HL-60/S4 (cell line): Measurements from ENCODE around the gene PIK3AP1.

Experiments
- in situ Hi-C: fragments of 300-500 bp; cut with MboI; formaldehyde crosslinking; loops from 2 replicates; pipeline ENCODE4 v1.14.3; 2022; ENCODE audit warnings: low sequenced_read_pairs

The PIK3AP1 gene

GRCh38 chr10:96648297-96648696, 72.0 kb downstream of the PIK3AP1 start:
- in situ Hi-C loops: loop anchor here (10.0 kb wide), 3 partner anchors 67 to 177 kb away; no protein-coding TSS in a partner anchor

- in situ Hi-C loops: loop anchor here (10.0 kb wide), 3 partner anchors 67 to 177 kb away; no protein-coding TSS in a partner anchor
Observed at GRCh38 chr10:96647466-96647865, 72.8 kb downstream of the PIK3AP1 start.

- in situ Hi-C loops: loop anchor here (10.0 kb wide), 3 partner anchors 68 to 178 kb away; no protein-coding TSS in a partner anchor
Observed at GRCh38 chr10:96646751-96647166, 73.6 kb downstream of the PIK3AP1 start.

- in situ Hi-C loops: loop anchor here (10.0 kb wide), 3 partner anchors 68 to 178 kb away; no protein-coding TSS in a partner anchor
Observed at GRCh38 chr10:96646301-96646700, 74.0 kb downstream of the PIK3AP1 start.

- in situ Hi-C loops: loop anchor here (10.0 kb wide), 3 partner anchors 70 to 180 kb away; no protein-coding TSS in a partner anchor
Observed at GRCh38 chr10:96645191-96645721, 75.1 kb downstream of the PIK3AP1 start.

- in situ Hi-C loops: loop anchor here (10.0 kb wide), 3 partner anchors 71 to 181 kb away; no protein-coding TSS in a partner anchor
Observed at GRCh38 chr10:96643920-96644319, 76.4 kb downstream of the PIK3AP1 start.

GRCh38 chr10:96642973-96643372, 77.3 kb downstream of the PIK3AP1 start:
- in situ Hi-C loops: loop anchor here (10.0 kb wide), 3 partner anchors 72 to 182 kb away; no protein-coding TSS in a partner anchor

GRCh38 chr10:96642530-96642929, 77.8 kb downstream of the PIK3AP1 start:
- in situ Hi-C loops: loop anchor here (10.0 kb wide), 3 partner anchors 72 to 182 kb away; no protein-coding TSS in a partner anchor

GRCh38 chr10:96641396-96642295, 78.7 kb downstream of the PIK3AP1 start:
- in situ Hi-C loops: loop anchor here (10.0 kb wide), 3 partner anchors 73 to 183 kb away; no protein-coding TSS in a partner anchor

GRCh38 chr10:96639899-96640298, 80.4 kb downstream of the PIK3AP1 start:
- in situ Hi-C loops: loop anchor here (10.0 kb wide), 3 partner anchors 75 to 185 kb away; no protein-coding TSS in a partner anchor

- in situ Hi-C loops: no loop called here
Observed at GRCh38 chr10:96638696-96639095, 81.6 kb downstream of the PIK3AP1 start.

GRCh38 chr10:96638120-96638519, 82.2 kb downstream of the PIK3AP1 start:
- in situ Hi-C loops: no loop called here

GRCh38 chr10:96637709-96638108, 82.6 kb downstream of the PIK3AP1 start:
- in situ Hi-C loops: no loop called here

- in situ Hi-C loops: no loop called here
Observed at GRCh38 chr10:96636551-96636950, 83.8 kb downstream of the PIK3AP1 start.

GRCh38 chr10:96632974-96633710, 87.2 kb downstream of the PIK3AP1 start:
- in situ Hi-C loops: no loop called here

- in situ Hi-C loops: no loop called here
Observed at GRCh38 chr10:96627292-96627691, 93.0 kb downstream of the PIK3AP1 start.

- in situ Hi-C loops: no loop called here
Observed at GRCh38 chr10:96626795-96627194, 93.5 kb downstream of the PIK3AP1 start.

GRCh38 chr10:96625173-96625572, 95.1 kb downstream of the PIK3AP1 start:
- in situ Hi-C loops: no loop called here

GRCh38 chr10:96622013-96622787, 98.1 kb downstream of the PIK3AP1 start:
- in situ Hi-C loops: no loop called here
